H1 (cell line): ENCODE results near the gene PTPRF. TPM values are rescaled to one million over a fixed set of nuclear protein-coding genes. Genes with fewer than 3 reads are reported as not detected.

Experiments
- SRF ChIP-seq: IDR thresholded peaks from 2 replicates; pipeline ENCODE4 v1.6.1; 2011; ENCODE audit warnings: mild to moderate bottlenecking, low read depth, low read length, moderate library complexity
- polyA plus RNA-seq, 7 experiments: library from polyadenylated mRNA; depleted of rRNA in 3 of 7; stranded (reverse) in 5 of 7; unstranded in 2 of 7; fragments of >200 nt in 5 of 7; fragments of 200-250 nt in 2 of 7; gene quantifications; 1 replicate in 5 of 7; 2 replicates in 1 of 7; 4 replicates in 1 of 7; pipeline versions ENCODE4 v1.2.1 to v1.2.3, GENCODE V29; 2011 to 2013; ENCODE audit warnings: missing spikeins in 2 of 7, mixed read lengths in 2 of 7
- total RNA-seq: library from RNA; stranded (reverse); fragmentation: NEBNext Ultra II Directional; extraction: Animal tissue kit (Norgen Biotek cat#: 25700); gene quantifications from 2 replicates; pipeline ENCODE4 v1.2.1, GENCODE V29; 2021

Gene PTPRF
- total and polyA plus RNA-seq, 2 of the 8 experiments (the other 6 are each of a cell fraction or from before 2014, with no cell fraction given), result 136 to 231 TPM

GRCh38 chr1:43664369-43664768, 133.7 kb downstream of the PTPRF start (continued):
- TF ChIP-seq SRF, result no peak
- TF ChIP-seq, all 59 proteins: peak for 0
